BJ (cell line): Measurements from ENCODE around the gene PRKG1. TPM values are rescaled to one million over a fixed set of nuclear protein-coding genes. Genes with fewer than 3 reads are reported as not detected.

Experiments
- CTCF ChIA-PET: fragments of 350-600 bp; formaldehyde crosslinking; extraction: SDS; loops from one replicate; lab custom pipeline; 2021; ENCODE audit warnings: antibody characterized with exemption, inconsistent platforms; lab: Yijun Ruan, JAX
- POLR2A ChIA-PET: fragments of 300-600 bp; sonication (Branson Sonifier 250); formaldehyde crosslinking; extraction: SDS; loops from one replicate; lab custom pipeline; 2021; ENCODE audit warnings: antibody characterized with exemption; lab: Charles Lee
- DNase-seq: peaks from one replicate; pipeline ENCODE4 v3.0.0-alpha.2; 2011; ENCODE audit warnings: low read depth
- H3K27me3 ChIP-seq: 2 replicates; pipeline ENCODE4 v1.6.0; 2011; ENCODE audit warnings: low read length; ENCODE audit not compliant: control insufficient read depth, insufficient read depth
- H3K36me3 ChIP-seq: 2 replicates; pipeline ENCODE4 v1.5.1; 2011; ENCODE audit warnings: low read length; ENCODE audit not compliant: control insufficient read depth, insufficient read depth
- H3K4me3 ChIP-seq: 2 replicates; pipeline ENCODE4 v1.5.1; 2011; ENCODE audit warnings: low read depth, mild to moderate bottlenecking, control low read depth, low read length
- polyA plus RNA-seq: library from polyadenylated mRNA; depleted of rRNA; stranded (reverse); fragments of >200 nt; gene quantifications from 2 replicates; pipeline ENCODE4 v1.2.3, GENCODE V29; 2011
- TF ChIP-seq, protein P1 (sequence below): IDR thresholded peaks from 2 replicates; pipeline ENCODE4 v1.5.1; 2011; ENCODE audit warnings: low read depth, mild to moderate bottlenecking, control low read depth, inconsistent platforms, low read length, moderate library complexity; ENCODE audit not compliant: insufficient read depth

The PRKG1 gene
- polyA plus RNA-seq, 1 experiment: 9.7 TPM

DNA sequence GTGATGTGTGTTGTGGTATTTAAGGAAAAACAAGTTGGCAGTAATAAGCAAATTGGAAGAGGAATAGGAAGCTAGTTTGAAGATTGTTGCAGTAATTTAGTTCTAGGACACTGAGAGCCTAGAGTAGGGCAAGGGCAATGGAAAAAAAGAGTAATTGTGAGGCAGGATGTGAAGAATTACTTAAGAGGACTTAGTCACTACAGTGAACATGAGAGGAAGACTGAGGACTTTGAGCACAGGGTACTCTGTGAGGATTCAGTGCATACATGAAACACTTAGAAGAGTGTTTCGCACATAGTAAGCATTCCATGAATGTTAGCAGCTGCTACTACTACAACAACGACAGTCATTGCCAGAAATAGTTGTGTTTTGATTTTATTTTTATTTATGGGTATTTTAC, 1208.9 kb downstream of the PRKG1 start:
- H3K27me3 ChIP-seq: no peaks in the 10 kb centered on the region
- POLR2A ChIA-PET: no interaction called here
- TF ChIP-seq, protein P1, sequence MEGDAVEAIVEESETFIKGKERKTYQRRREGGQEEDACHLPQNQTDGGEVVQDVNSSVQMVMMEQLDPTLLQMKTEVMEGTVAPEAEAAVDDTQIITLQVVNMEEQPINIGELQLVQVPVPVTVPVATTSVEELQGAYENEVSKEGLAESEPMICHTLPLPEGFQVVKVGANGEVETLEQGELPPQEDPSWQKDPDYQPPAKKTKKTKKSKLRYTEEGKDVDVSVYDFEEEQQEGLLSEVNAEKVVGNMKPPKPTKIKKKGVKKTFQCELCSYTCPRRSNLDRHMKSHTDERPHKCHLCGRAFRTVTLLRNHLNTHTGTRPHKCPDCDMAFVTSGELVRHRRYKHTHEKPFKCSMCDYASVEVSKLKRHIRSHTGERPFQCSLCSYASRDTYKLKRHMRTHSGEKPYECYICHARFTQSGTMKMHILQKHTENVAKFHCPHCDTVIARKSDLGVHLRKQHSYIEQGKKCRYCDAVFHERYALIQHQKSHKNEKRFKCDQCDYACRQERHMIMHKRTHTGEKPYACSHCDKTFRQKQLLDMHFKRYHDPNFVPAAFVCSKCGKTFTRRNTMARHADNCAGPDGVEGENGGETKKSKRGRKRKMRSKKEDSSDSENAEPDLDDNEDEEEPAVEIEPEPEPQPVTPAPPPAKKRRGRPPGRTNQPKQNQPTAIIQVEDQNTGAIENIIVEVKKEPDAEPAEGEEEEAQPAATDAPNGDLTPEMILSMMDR: no peak
- CTCF ChIA-PET: interaction anchor here (0.9 kb wide), 1 partner anchor 67 kb away, joined by 3 read pairs; no protein-coding TSS in a partner anchor
- no peaks in the 10 kb centered on the region for H3K36me3 ChIP-seq
- no peak for DNase-seq
- H3K4me3 ChIP-seq: no peak overlapping the region

DNA sequence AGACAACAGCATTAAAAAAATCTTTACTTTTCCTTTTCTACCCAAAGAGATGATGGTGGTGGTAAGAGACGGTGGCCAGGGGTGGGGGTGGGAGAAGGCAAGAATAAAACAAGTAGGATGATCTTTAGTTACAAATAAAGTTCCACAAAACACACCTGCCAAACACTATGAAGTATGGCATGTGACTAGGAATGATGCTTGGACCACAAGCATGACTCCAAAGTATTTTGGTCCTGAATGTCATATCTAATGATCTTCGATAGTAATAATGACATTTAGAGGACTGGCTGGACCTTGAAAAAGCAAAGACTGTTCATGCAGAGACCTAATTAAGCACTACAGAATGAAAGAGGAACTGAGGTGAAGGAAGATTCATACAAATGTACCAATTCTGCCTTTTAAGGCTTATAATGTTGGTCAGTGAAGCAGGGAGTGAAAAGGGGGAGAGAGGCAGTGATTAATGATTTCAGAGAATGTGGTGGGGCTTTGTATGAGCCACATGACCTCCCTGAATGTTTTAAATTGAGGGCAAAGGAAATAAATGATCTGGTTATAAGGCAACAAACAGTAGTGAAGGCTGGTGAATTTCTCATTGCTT, 1210.2 kb downstream of the PRKG1 start:
- Histone ChIP-seq H3K4me3 (no peak overlapping the region), H3K27me3 (no peaks in the 10 kb centered on the region), H3K36me3 (no peaks in the 10 kb centered on the region)
- TF ChIP-seq, protein P1: no peak
- DNase-seq: no peak
- ChIA-PET CTCF (no interaction called here), POLR2A (no interaction called here)

DNA sequence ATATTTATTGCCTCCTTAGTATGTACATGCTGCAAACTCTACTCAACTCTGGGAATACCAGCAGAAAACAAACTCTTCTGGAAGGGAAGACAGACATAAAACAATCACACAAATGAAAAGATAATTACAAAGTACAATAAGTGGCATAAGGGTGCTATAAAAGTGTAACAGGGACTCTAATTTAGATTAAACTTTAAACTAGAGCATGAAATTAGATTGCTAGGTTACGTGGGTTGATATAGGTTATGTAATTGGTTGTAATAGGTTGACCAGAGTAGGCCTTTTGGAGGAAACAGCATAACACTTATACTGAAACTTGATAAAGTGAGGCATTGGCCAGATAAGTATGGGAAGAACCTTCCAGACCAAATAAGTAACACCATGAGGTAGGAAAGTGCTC, 1213.6 kb downstream of the PRKG1 start:
- TF ChIP-seq, protein P1: no peak
- ChIA-PET CTCF (no interaction called here), POLR2A (no interaction called here)
- Histone ChIP-seq H3K36me3 (no peaks in the 10 kb centered on the region), H3K27me3 (no peaks in the 10 kb centered on the region), H3K4me3 (no peak overlapping the region)
- DNase-seq: no peak

DNA sequence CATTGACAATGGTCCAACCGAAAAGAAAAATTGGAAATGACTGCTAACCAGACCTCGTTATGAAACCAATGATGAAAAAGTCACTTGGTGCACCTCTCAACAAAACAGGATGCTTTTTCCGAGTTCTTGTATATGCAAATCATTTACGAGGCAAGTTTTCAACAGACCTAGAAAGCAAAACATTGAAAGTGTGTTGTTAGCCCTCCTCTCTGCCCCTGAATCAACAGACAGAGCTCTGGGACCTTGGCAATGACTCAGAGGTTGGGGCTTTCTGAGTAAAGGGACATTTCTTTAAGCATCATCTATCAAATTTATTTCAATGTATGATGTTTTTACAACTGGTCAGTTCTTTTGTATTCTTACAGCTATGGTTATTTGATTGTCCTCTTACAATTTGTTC, 1223.5 kb downstream of the PRKG1 start:
- CTCF ChIA-PET: interaction anchor here (0.6 to 1.3 kb wide), 3 partner anchors 8 to 145 kb away, joined by 3 to 4 read pairs (median 3); no protein-coding TSS in a partner anchor
- POLR2A ChIA-PET: no interaction called here
- Histone ChIP-seq H3K27me3 (no peaks in the 10 kb centered on the region), H3K36me3 (no peaks in the 10 kb centered on the region; the same call in 1 of the 2 replicates), H3K4me3 (no peak overlapping the region)
- DNase-seq: no peak
- TF ChIP-seq, protein P1: no peak

DNA sequence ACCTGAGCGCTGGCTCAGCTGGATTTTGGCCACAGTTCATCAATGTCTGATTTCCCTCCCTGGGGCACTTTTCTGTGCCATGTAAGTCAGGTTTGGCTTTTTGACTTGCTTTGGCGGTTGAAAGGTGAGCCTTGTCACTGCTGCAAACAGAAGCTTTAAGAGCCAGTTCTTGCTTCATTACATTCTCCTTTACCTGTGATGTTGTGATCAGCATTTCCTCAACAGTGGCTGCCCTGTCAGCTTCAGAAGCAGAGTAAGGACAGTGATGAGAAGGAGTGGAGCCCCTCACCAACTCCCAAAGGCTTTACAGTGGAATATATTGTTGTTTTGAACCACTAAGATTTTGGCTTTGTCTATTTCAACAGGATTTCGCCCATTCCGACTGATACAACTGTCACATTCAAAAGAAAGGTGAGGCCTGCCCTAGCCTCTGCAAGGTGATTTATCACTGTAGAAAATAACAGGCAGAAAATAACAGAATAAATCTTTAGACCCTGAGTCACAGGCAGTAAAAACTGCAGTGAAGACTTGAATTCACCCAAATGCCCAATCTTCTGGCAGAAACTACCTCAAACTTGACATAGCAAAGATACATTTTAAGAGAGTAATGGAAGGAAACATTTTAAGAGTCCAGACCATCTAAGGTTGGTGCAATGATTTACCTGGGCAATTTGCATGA, 1226.5 kb downstream of the PRKG1 start:
- CTCF ChIA-PET: interaction anchor here (1.5 kb wide), 1 partner anchor 9 kb away, joined by 5 read pairs; no protein-coding TSS in a partner anchor
- POLR2A ChIA-PET: no interaction called here
- no peaks in the 10 kb centered on the region; the same call in 1 of the 2 replicates for H3K36me3 ChIP-seq

More for the DNA sequence above, 1226.5 kb downstream of the PRKG1 start:
- DNase-seq: no peak
- H3K4me3 ChIP-seq: no peak overlapping the region
- no peaks in the 10 kb centered on the region for H3K27me3 ChIP-seq
- TF ChIP-seq, protein P1: no peak
